Smooth muscle cell (in vitro differentiated cells): ENCODE measurements around the gene RNF220. TPM values are rescaled to one million over a fixed set of nuclear protein-coding genes. Genes with fewer than 3 reads are reported as not detected.

Experiments
- DNase-seq: peaks from one replicate; lab custom pipeline; 2025; ENCODE audit not compliant: unreplicated experiment; lab: John Stamatoyannopoulos, UW
- H2AFZ ChIP-seq: fragments of 200-600 bp; sonication (generic); 2 replicates; pipeline ENCODE4 v1.6.0; 2016; ENCODE audit warnings: antibody characterized with exemption, low read depth, mild to moderate bottlenecking
- H3F3A ChIP-seq: fragments of 200-600 bp; sonication (generic); 2 replicates; pipeline ENCODE4 v1.6.0; 2017; ENCODE audit warnings: antibody characterized with exemption, low read depth
- H3K27ac ChIP-seq: fragments of 200-600 bp; sonication (generic); 2 replicates; pipeline ENCODE4 v1.5.1; 2016; ENCODE audit warnings: low read depth, mild to moderate bottlenecking
- H3K27me3 ChIP-seq: fragments of 200-600 bp; sonication (generic); 2 replicates; pipeline ENCODE4 v1.6.1; 2016; ENCODE audit warnings: low read depth, mild to moderate bottlenecking
- H3K36me3 ChIP-seq: fragments of 200-600 bp; sonication (generic); 2 replicates; pipeline ENCODE4 v1.5.1; 2016; ENCODE audit warnings: low read depth
- H3K4me1 ChIP-seq: fragments of 200-600 bp; sonication (generic); 2 replicates; pipeline ENCODE4 v1.5.1; 2016; ENCODE audit warnings: low read depth
- H3K4me2 ChIP-seq: fragments of 200-600 bp; sonication (generic); 2 replicates; pipeline ENCODE4 v1.6.0; 2016; ENCODE audit warnings: mild to moderate bottlenecking
- H3K4me3 ChIP-seq: fragments of 200-600 bp; sonication (generic); 2 replicates; pipeline ENCODE4 v1.5.1; 2016; ENCODE audit warnings: mild to moderate bottlenecking
- H3K79me2 ChIP-seq: fragments of 200-600 bp; sonication (generic); 2 replicates; pipeline ENCODE4 v1.6.0; 2016; ENCODE audit warnings: low read depth, mild to moderate bottlenecking
- H3K9ac ChIP-seq: fragments of 200-600 bp; sonication (generic); 2 replicates; pipeline ENCODE4 v1.6.0; 2016; ENCODE audit warnings: low read depth
- H3K9me3 ChIP-seq: fragments of 200-600 bp; sonication (generic); replicated peaks from 2 replicates; pipeline ENCODE4 v1.5.1; 2016; ENCODE audit warnings: low read depth
- H4K20me1 ChIP-seq: fragments of 200-600 bp; sonication (generic); 2 replicates; pipeline ENCODE4 v1.6.0; 2016; ENCODE audit warnings: low read depth
- CTCF ChIP-seq: fragments of 200-600 bp; sonication (generic); IDR thresholded peaks from 2 replicates; pipeline ENCODE4 v1.5.1; 2017; ENCODE audit warnings: borderline replicate concordance, mild to moderate bottlenecking, antibody characterized with exemption; ENCODE audit not compliant: insufficient read depth, poor library complexity, severe bottlenecking
- WGBS: methylation state at CpG from one replicate; pipeline ENCODE4 v1.1.7; 2016; ENCODE audit warnings: low lambda C conversion rate; 5-methylcytosine and 5-hydroxymethylcytosine counted together
- polyA plus RNA-seq: library from polyadenylated mRNA; unstranded; fragments of >200 nt; fragmentation: Nextera tagmentation; extraction: Ambion mirVana; gene quantifications from 2 replicates; pipeline ENCODE4 v1.2.1, GENCODE V29; 2016
- total RNA-seq: library from RNA; depleted of rRNA; stranded (reverse); fragments of >200 nt; gene quantifications from 2 replicates; pipeline ENCODE4 v1.2.3, GENCODE V29; 2014

RNF220 gene
- total and polyA plus RNA-seq, 2 experiments from 2014 or later, result 65.8 to 71.1 TPM

GRCh38 chr1:44679468-44679867, 274.4 kb downstream of the RNF220 start:
- Histone ChIP-seq H3K36me3 (no peaks in the 10 kb centered on the region), H4K20me1 (no peaks in the 10 kb centered on the region), H3K27me3 (no peaks in the 10 kb centered on the region), H3K4me2 (no peak overlapping the region), H3F3A (no peaks in the 10 kb centered on the region), H3K4me1 (no peaks in the 10 kb centered on the region), H3K4me3 (no peak overlapping the region), H2AFZ (no peak overlapping the region), H3K9ac (no peak overlapping the region), H3K27ac (no peak overlapping the region), H3K9me3 (no peaks in the 10 kb centered on the region), H3K79me2 (no peaks in the 10 kb centered on the region)
- 94% methylated on average over 5 of the region's 5 CpGs for WGBS
- DNase-seq, result no peak
- no peak for TF ChIP-seq CTCF

DNA sequence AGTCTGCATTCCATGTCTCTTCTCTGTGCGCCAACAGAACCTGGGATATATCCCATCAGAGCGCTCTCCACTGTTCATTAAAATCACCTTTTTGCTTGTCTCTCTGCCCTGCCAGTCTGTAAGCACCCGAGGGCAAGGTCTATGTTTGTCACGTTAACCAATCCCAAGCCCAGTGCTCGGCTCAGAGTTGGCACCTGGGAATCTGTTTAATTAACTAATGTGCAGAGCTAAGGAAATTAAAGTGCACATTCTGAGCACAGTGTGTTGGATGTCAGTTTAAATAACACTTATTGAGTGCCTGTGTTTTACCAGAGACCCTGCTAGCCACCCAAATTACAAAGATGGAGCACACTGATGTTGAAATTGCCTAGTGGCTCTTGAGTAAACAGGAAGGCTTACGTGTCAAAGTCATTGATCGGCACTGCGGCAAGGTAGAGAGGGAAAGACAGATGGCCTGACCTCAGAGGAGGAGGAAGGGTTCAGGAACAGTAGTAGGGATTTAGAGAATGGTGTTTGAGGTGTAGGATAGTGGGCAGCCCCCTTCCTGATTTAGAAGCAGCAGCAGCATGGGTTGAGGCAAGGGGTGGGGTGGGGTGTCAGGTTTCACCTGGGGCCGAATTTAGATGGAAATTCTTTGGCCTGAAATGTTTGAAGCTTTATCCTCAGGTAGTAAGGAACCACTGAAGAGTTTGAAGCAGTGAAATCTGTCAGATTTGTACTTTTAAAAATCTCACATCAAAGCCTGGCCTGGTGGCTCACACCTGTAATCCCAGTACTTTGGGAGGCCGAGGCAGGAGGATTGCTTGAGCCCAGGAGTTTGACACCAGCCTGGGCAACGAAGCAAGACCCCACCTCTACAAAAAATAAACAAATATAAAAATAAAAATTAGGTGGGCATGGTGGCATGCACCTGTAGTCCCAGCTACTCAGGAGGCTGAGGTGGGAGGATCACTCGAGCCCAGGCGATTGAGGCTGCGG, 277.1 kb downstream of the RNF220 start:
- Histone ChIP-seq H3K4me3 (no peak overlapping the region), H3F3A (no peaks in the 10 kb centered on the region), H3K4me1 (no peaks in the 10 kb centered on the region), H3K36me3 (no peaks in the 10 kb centered on the region), H3K27me3 (no peaks in the 10 kb centered on the region), H2AFZ (no peak overlapping the region), H4K20me1 (no peaks in the 10 kb centered on the region), H3K9me3 (no peaks in the 10 kb centered on the region), H3K9ac (no peak overlapping the region), H3K27ac (no peak overlapping the region), H3K79me2 (no peaks in the 10 kb centered on the region), H3K4me2 (no peak overlapping the region)
- no peak for TF ChIP-seq CTCF
- no peak for DNase-seq
- 86% methylated on average over 14 of the region's 14 CpGs for WGBS

GRCh38 chr1:44682883-44683265, 277.8 kb downstream of the RNF220 start:
- no peaks in the 10 kb centered on the region for H3K4me1 ChIP-seq
- no peaks in the 10 kb centered on the region for H3K27me3 ChIP-seq
- no peak overlapping the region for H3K9ac ChIP-seq
- no peaks in the 10 kb centered on the region for H3F3A ChIP-seq
- DNase-seq, result no peak
- no peaks in the 10 kb centered on the region for H4K20me1 ChIP-seq
- H2AFZ ChIP-seq, result no peak overlapping the region
- no peak overlapping the region for H3K27ac ChIP-seq
- H3K79me2 ChIP-seq, result no peaks in the 10 kb centered on the region
- TF ChIP-seq CTCF, result no peak
- H3K36me3 ChIP-seq, result no peaks in the 10 kb centered on the region
- H3K4me2 ChIP-seq, result no peak overlapping the region
- WGBS, result 95% methylated on average over 3 of the region's 3 CpGs
- H3K4me3 ChIP-seq, result no peak overlapping the region
- H3K9me3 ChIP-seq, result no peaks in the 10 kb centered on the region
